ENCODE results near the gene ITSN1. TPM values are rescaled to one million over a fixed set of nuclear protein-coding genes. Genes with fewer than 3 reads are reported as not detected.

Gene ITSN1
- total and polyA plus RNA-seq, 2 experiments from 2014 or later, result 77.9 to 95.7 TPM

DNA sequence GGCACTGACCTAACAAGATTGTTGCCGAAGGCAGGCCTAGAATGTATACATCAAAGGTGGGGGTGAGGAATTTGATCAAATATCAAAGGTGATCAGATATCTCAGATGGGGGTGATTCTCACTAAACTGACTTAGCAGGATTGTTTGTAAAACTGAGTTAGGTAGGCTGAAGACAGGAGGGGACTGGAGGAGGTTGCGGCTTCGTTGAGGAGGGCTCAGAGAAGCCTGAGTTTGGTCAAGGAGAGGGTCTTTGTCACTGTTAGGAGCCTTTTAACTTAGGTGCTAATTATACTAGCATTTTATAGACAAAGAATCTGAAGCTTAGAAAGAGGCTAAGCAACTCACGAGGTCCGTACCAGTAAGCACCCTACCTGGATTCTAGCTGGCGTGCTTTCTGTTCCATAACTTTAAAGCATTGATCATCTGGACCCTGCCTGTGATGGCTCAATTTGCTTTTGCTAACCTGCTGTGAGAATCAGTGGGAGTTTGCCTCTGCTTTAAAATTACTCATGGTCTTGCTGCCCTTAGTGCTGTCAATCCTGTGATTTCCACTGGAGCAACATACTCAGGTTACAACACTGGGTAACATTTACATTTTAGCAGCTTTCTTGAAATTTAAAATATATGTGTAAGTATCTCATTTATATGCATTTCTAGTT is 49.8 kb downstream of the ITSN1 start:
- H3K79me2 ChIP-seq (replicated peaks; ENCODE audit: insufficient read depth), result peaks cover 98% of the 10 kb centered on the region
- H3F3A ChIP-seq (replicated peaks; ENCODE audit: low read depth), result no peaks in the 10 kb centered on the region
- no peak for TF ChIP-seq NANOG (IDR thresholded peaks at IDR 0.05; ENCODE audit: borderline replicate concordance)
- TF ChIP-seq EZH2phosphoT487 (IDR thresholded peaks at IDR 0.05; ENCODE audit: unreplicated experiment), result no peak
- TF ChIP-seq REST (IDR thresholded peaks at IDR 0.05; ENCODE audit: unreplicated experiment), result no peak
- TF ChIP-seq EZH2 (IDR thresholded peaks at IDR 0.05; ENCODE audit: low read depth, unreplicated experiment), result no peak
- no peak for TF ChIP-seq CREB1 (CRISPR knock-in tag; IDR thresholded peaks at IDR 0.05; ENCODE audit: low read depth)
- TF ChIP-seq ZNF114 (CRISPR knock-in tag; IDR thresholded peaks at IDR 0.05), result no peak
- TF ChIP-seq STAT1 (IDR thresholded peaks at IDR 0.05; ENCODE audit: unreplicated experiment), result no peak
- TF ChIP-seq ZNF331 (CRISPR knock-in tag; IDR thresholded peaks at IDR 0.05; ENCODE audit: low read depth), result no peak
- TF ChIP-seq, protein P1, sequence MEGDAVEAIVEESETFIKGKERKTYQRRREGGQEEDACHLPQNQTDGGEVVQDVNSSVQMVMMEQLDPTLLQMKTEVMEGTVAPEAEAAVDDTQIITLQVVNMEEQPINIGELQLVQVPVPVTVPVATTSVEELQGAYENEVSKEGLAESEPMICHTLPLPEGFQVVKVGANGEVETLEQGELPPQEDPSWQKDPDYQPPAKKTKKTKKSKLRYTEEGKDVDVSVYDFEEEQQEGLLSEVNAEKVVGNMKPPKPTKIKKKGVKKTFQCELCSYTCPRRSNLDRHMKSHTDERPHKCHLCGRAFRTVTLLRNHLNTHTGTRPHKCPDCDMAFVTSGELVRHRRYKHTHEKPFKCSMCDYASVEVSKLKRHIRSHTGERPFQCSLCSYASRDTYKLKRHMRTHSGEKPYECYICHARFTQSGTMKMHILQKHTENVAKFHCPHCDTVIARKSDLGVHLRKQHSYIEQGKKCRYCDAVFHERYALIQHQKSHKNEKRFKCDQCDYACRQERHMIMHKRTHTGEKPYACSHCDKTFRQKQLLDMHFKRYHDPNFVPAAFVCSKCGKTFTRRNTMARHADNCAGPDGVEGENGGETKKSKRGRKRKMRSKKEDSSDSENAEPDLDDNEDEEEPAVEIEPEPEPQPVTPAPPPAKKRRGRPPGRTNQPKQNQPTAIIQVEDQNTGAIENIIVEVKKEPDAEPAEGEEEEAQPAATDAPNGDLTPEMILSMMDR (conservative IDR thresholded peaks at IDR 0.05; ENCODE audit: low read depth in 2 of 2), result no peak
- no peak for TF ChIP-seq POLR2AphosphoS5 (IDR thresholded peaks at IDR 0.05; ENCODE audit: low read depth)
- TF ChIP-seq JUNB (IDR thresholded peaks at IDR 0.05; ENCODE audit: unreplicated experiment), result no peak
- TF ChIP-seq ETS1 (IDR thresholded peaks at IDR 0.05), result no peak
- TF ChIP-seq ZNF462 (CRISPR knock-in tag; IDR thresholded peaks at IDR 0.05), result no peak
- Mint-ChIP-seq H3K9me3 (no peaks in the 10 kb centered on the region), H3K36me3 (ENCODE audit: low read depth) (no peaks in the 10 kb centered on the region), H3K27ac (no peak overlapping the region), H3K4me3 (no peak overlapping the region), H3K4me1 (peaks cover 58% of the 10 kb centered on the region), H3K27me3 (ENCODE audit: insufficient read depth, low read depth, poor library complexity) (peaks cover 6% of the 10 kb centered on the region)
- peaks cover 47% of the 10 kb centered on the region for H3K4me1 ChIP-seq (ENCODE audit: insufficient read depth)
- peaks cover 17% of the 10 kb centered on the region for H4K20me1 ChIP-seq (replicated peaks; ENCODE audit: insufficient read depth)
- peak overlapping the region; percentile 51 for H3K4me2 ChIP-seq
- H3K27me3 ChIP-seq (ENCODE audit: insufficient read depth), result no peaks in the 10 kb centered on the region
- H2AFZ ChIP-seq, result no peak overlapping the region
- no peaks in the 10 kb centered on the region for H3K9me2 ChIP-seq (ENCODE audit: insufficient read depth)
- peak; percentile 37 for DNase-seq (ENCODE audit: low spot score)
- no peaks in the 10 kb centered on the region for H3K36me3 ChIP-seq (ENCODE audit: insufficient read depth)
- no peak overlapping the region for H3K27ac ChIP-seq (ENCODE audit: low read depth)
- peak overlapping the region; percentile 8; the same call in 1 of the 2 replicates for H3K4me3 ChIP-seq
- ATAC-seq, result peak; percentile 78
